Mesenchymal stem cell (in vitro differentiated cells and primary cell): ENCODE data around the gene NCL. TPM values are rescaled to one million over a fixed set of nuclear protein-coding genes. Genes with fewer than 3 reads are reported as not detected.
A peak's percentile ranks its signal among the peaks of the same experiment; 100 is the strongest.
"Not testable (repeated sequence)": the region's sequence is repeated elsewhere in the genome, so short reads cannot be mapped to it uniquely, and the experiment has no call there.

ENCODE experiments used
- DNase-seq: peaks from one replicate; pipeline ENCODE4 v3.0.0-alpha.2; 2013
- H2AFZ ChIP-seq: one replicate; pipeline ENCODE4 v1.6.1; 2013; ENCODE audit warnings: low read depth, mild to moderate bottlenecking, control low read depth, inconsistent platforms, low read length, moderate library complexity
- H2AK5ac ChIP-seq: 2 replicates; pipeline ENCODE4 v1.6.1; 2013; ENCODE audit warnings: low read length, moderate library complexity, mild to moderate bottlenecking, inconsistent platforms; ENCODE audit not compliant: severe bottlenecking
- H2BK120ac ChIP-seq: one replicate; pipeline ENCODE4 v1.6.1; 2013; ENCODE audit warnings: low read depth, mild to moderate bottlenecking, inconsistent platforms, low read length, moderate library complexity
- H2BK12ac ChIP-seq, 2 experiments: one replicate each; pipeline ENCODE4 v1.6.1; 2013; ENCODE audit warnings: inconsistent platforms in 2 of 2, low read length in 2 of 2, mild to moderate bottlenecking in 2 of 2, moderate library complexity in 2 of 2, control low read depth in 1 of 2
- H2BK15ac ChIP-seq: one replicate; pipeline ENCODE4 v1.6.1; 2013; ENCODE audit warnings: mild to moderate bottlenecking, low read depth, inconsistent platforms; ENCODE audit not compliant: poor library complexity, severe bottlenecking
- H2BK5ac ChIP-seq: 2 replicates; pipeline ENCODE4 v1.6.1; 2013; ENCODE audit warnings: low read depth, mild to moderate bottlenecking, low read length, control low read depth, inconsistent platforms; ENCODE audit not compliant: poor library complexity, severe bottlenecking
- H3K14ac ChIP-seq, 2 experiments: one replicate each; pipeline ENCODE4 v1.6.1; 2013; ENCODE audit warnings: inconsistent platforms in 2 of 2, low read length in 2 of 2, control low read depth in 1 of 2, mild to moderate bottlenecking in 1 of 2, moderate library complexity in 1 of 2
- H3K18ac ChIP-seq, 2 experiments: one replicate each; pipeline ENCODE4 v1.6.1; 2013; ENCODE audit warnings: inconsistent platforms in 2 of 2, low read length in 2 of 2, control low read depth in 1 of 2, low read depth in 1 of 2, mild to moderate bottlenecking in 1 of 2
- H3K23ac ChIP-seq, 2 experiments: one replicate each; pipeline ENCODE4 v1.6.1; 2013; ENCODE audit warnings: inconsistent platforms in 2 of 2, low read length in 2 of 2, mild to moderate bottlenecking in 2 of 2, moderate library complexity in 2 of 2, control low read depth in 1 of 2
- H3K27ac ChIP-seq: 2 replicates; pipeline ENCODE4 v1.5.1; 2013; ENCODE audit warnings: mild to moderate bottlenecking, moderate library complexity, low read length, control low read depth, inconsistent platforms; ENCODE audit not compliant: poor library complexity, severe bottlenecking
- H3K27me3 ChIP-seq, 2 experiments: 2 replicates each; pipeline versions ENCODE4 v1.6.1 to v1.7.0; 2013; ENCODE audit warnings: low read length in 2 of 2, mild to moderate bottlenecking in 2 of 2, moderate library complexity in 2 of 2, control low read depth in 1 of 2, inconsistent platforms in 1 of 2; ENCODE audit not compliant: control insufficient read depth in 1 of 2, insufficient read depth in 1 of 2
- H3K36me3 ChIP-seq, 2 experiments: 2 replicates each; pipeline versions ENCODE4 v1.6.1 to v1.7.0; 2013; ENCODE audit warnings: low read length in 2 of 2, control low read depth in 1 of 2, inconsistent platforms in 1 of 2, low read depth in 1 of 2, mild to moderate bottlenecking in 1 of 2; ENCODE audit not compliant: insufficient read depth in 2 of 2, control insufficient read depth in 1 of 2
- H3K4ac ChIP-seq, 2 experiments: one replicate each; pipeline ENCODE4 v1.6.1; 2013; ENCODE audit warnings: inconsistent platforms in 2 of 2, low read length in 2 of 2, mild to moderate bottlenecking in 2 of 2, moderate library complexity in 2 of 2, control low read depth in 1 of 2, low read depth in 1 of 2
- H3K4me1 ChIP-seq: 2 replicates; pipeline ENCODE4 v1.6.1; 2013; ENCODE audit warnings: low read depth, low read length, control low read depth; ENCODE audit not compliant: control insufficient read depth, insufficient read depth
- H3K4me2 ChIP-seq: 2 replicates; pipeline ENCODE4 v1.6.1; 2013; ENCODE audit warnings: low read length, mild to moderate bottlenecking, inconsistent platforms; ENCODE audit not compliant: poor library complexity, severe bottlenecking
- H3K4me3 ChIP-seq, 2 experiments: 2 replicates each; pipeline versions ENCODE4 v1.5.1 to v1.7.0; 2013; ENCODE audit warnings: low read length in 2 of 2, mild to moderate bottlenecking in 2 of 2, control low read depth in 1 of 2, low read depth in 1 of 2; ENCODE audit not compliant: insufficient read depth in 1 of 2
- H3K79me1 ChIP-seq: replicated peaks from 2 replicates; pipeline ENCODE4 v1.6.1; 2013; ENCODE audit warnings: mild to moderate bottlenecking, control low read depth, low read length, inconsistent platforms; ENCODE audit not compliant: poor library complexity, severe bottlenecking
- H3K9ac ChIP-seq: 2 replicates; pipeline ENCODE4 v1.7.0; 2013; ENCODE audit warnings: mild to moderate bottlenecking, low read length, moderate library complexity
- H3K9me3 ChIP-seq: 2 replicates; pipeline ENCODE4 v1.7.0; 2013; ENCODE audit warnings: mild to moderate bottlenecking, low read length; ENCODE audit not compliant: control insufficient read depth
- H4K8ac ChIP-seq: one replicate; pipeline ENCODE4 v1.6.1; 2013; ENCODE audit warnings: inconsistent platforms, mild to moderate bottlenecking, low read length, moderate library complexity
- H4K91ac ChIP-seq: one replicate; pipeline ENCODE4 v1.6.1; 2013; ENCODE audit warnings: mild to moderate bottlenecking, low read length, inconsistent platforms
- WGBS: methylation state at CpG from one replicate; pipeline ENCODE4 v1.1.7; 2013; ENCODE audit warnings: mixed read lengths; 5-methylcytosine and 5-hydroxymethylcytosine counted together
- small RNA-seq: library from polyadenylated mRNA; stranded (forward); fragments of <200 nt; extraction: miRNeasy Mini kit (QIAGEN cat#:217004); gene quantifications from one replicate; pipeline ENCODE3, GENCODE V24; 2013; ENCODE audit warnings: low read depth

NCL gene

GRCh38 chr2:231407686-231408085 is 56.6 kb downstream of the NCL start:
- H2BK12ac ChIP-seq, H2BK15ac ChIP-seq, DNase-seq, H3K18ac ChIP-seq, H3K9ac ChIP-seq, H3K36me3 ChIP-seq, H3K4me2 ChIP-seq, H3K9me3 ChIP-seq, H3K23ac ChIP-seq, H4K8ac ChIP-seq, H3K4ac ChIP-seq, H2BK5ac ChIP-seq, H3K27ac ChIP-seq, H3K14ac ChIP-seq, H2AK5ac ChIP-seq, H2BK120ac ChIP-seq, H4K91ac ChIP-seq, H2AFZ ChIP-seq, H3K79me1 ChIP-seq, H3K4me3 ChIP-seq: not testable (repeated sequence)
- WGBS = 93% methylated on average over 5 of the region's 5 CpGs
- Histone ChIP-seq H3K27me3 (peaks cover 0 to 28% of the 10 kb centered on the region in 2 experiments), H3K4me1 (peaks cover 15% of the 10 kb centered on the region)

- not testable (repeated sequence) for H3K4me3 ChIP-seq, H3K23ac ChIP-seq, H3K14ac ChIP-seq, H3K4me1 ChIP-seq, H3K79me1 ChIP-seq, H2BK120ac ChIP-seq, H2AK5ac ChIP-seq, H3K9me3 ChIP-seq, H3K36me3 ChIP-seq, DNase-seq
- Histone ChIP-seq H3K9ac (peak overlapping the region; percentile 15), H4K91ac (peak overlapping the region; percentile 39), H3K4ac (peak overlapping the region; percentile 81 to 84), H2BK5ac (peak overlapping the region; percentile 57), H4K8ac (peak overlapping the region; percentile 69), H3K27me3 (peaks cover 0 to 33% of the 10 kb centered on the region in 2 experiments), H3K18ac (peak overlapping the region; percentile 48 to 62), H3K27ac (peak overlapping the region; percentile 40), H2AFZ (peak overlapping the region; percentile 58), H3K4me2 (peak overlapping the region; percentile 53), H2BK12ac (peak overlapping the region; percentile 75 to 95), H2BK15ac (peak overlapping the region; percentile 23)
- 38% methylated on average over 15 of the region's 16 CpGs for WGBS
Measured at GRCh38 chr2:231405601-231406367, 58.5 kb downstream of the NCL start.

GRCh38 chr2:231404183-231404578 is 60.1 kb downstream of the NCL start:
- H3K27ac ChIP-seq, H3K18ac ChIP-seq, H2BK15ac ChIP-seq, H3K4ac ChIP-seq, H3K9ac ChIP-seq, H3K4me3 ChIP-seq, H2BK12ac ChIP-seq, H3K4me2 ChIP-seq, H2BK120ac ChIP-seq, H4K8ac ChIP-seq, H3K9me3 ChIP-seq, DNase-seq, H3K23ac ChIP-seq, H3K36me3 ChIP-seq, H2BK5ac ChIP-seq, H3K79me1 ChIP-seq, H2AK5ac ChIP-seq, H4K91ac ChIP-seq, H2AFZ ChIP-seq, H3K14ac ChIP-seq: not testable (repeated sequence)
- H3K27me3 ChIP-seq = peaks cover 0 to 33% of the 10 kb centered on the region in 2 experiments
- WGBS = 93% methylated on average over 16 of the region's 16 CpGs
- peaks cover 18% of the 10 kb centered on the region for H3K4me1 ChIP-seq

Small RNA genes within 50 kb of the gene (small RNA-seq; reads per million reads assigned to genes)
- not detected for gene RNU2-22P
- gene SNORA75 = 150 reads per million, percentile 93 among the genes with 10 or more reads in this experiment
- not detected for gene SNORD20
- 8,122 reads per million, percentile 99 among the genes with 10 or more reads in this experiment for gene SNORD82
